Globus pallidus (tissue), 1 donor: Measurements from ENCODE around the gene SLC7A10.
"Not testable (repeated sequence)": the region's sequence is repeated elsewhere in the genome, so short reads cannot be mapped to it uniquely, and the experiment has no call there.

Experiments
- DNase-seq: peaks from one replicate; pipeline ENCODE4 v3.0.0-alpha.2; 2015; ENCODE audit warnings: low spot score

The SLC7A10 gene

DNA sequence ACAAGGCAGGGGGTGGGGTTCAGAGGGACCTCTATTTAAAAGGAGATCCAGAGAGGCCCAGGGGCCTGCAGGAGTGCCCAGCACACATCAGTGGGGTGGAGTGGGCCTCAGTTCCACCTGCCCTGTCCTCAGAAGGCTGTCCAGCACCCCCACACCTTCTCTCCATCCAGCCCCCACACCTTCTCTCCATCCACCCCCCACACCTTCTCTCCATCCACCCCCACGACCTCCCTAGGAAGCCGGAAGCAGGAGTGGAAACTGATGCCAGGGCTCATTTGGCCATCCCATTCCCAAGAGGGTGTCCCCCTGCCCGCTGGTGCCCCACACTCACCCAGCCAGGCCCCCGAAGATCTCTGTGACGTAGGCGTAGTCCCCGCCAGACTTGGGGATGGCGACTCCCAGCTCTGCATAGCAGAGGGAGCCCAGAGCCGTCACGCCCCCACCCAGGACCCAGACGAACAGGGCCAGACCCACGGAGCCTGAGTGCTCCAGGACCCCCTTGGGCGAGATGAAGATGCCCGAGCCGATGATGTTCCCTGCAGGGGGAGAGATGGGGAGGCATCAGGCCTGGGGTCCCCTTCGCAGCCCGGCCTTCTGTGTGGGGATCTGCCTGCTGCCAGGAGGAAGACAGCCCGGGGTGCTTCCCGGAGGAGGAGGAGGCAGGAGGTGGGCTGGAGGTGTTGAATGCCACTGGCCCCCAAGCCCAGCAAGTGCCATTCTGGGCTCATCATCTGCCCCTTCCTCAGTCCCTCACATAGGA is 10.0 kb downstream of the SLC7A10 start:
- no peak for DNase-seq

- DNase-seq: no peak
Observed at GRCh38 chr19:33214596-33214995, 11.1 kb downstream of the SLC7A10 start.

DNA sequence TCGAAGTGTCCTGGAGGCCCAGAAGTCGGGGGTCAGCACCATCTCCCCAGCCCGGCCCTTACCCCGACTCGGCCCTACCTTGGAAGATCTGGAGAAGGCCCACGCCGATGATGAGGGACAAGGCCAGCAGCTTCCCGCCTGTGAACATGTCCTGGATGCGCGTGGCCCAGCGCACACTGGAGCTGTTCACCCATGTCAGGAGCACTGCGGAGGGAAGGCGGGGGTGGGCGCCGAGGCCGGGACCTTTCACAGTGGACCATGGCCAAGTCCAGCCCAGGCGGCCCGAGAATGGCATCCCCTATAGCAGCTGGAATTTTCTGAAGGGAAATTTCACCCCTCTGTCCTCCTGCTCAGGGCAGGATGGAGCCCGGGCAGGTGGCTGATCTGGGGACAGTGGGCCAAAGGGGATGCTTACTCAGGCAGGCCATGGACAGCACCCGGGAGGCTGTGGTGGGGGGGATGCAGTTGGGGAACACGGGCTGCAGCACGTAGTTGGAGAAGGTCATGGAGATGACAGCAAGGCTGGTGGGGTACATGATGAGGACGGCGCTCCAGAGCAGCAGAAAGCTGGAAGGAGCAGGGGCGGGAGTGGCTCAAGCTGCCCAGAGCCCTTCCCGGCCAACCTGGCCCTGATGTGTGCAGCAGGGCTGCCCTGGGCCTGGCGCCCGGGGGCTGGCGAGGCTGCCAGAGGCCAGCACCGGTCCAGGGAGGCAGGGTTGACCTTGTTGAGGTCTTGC is 13.0 kb downstream of the SLC7A10 start:
- DNase-seq: no peak

- DNase-seq: no peak
Observed at GRCh38 chr19:33211794-33212435, 13.7 kb downstream of the SLC7A10 start.

DNA sequence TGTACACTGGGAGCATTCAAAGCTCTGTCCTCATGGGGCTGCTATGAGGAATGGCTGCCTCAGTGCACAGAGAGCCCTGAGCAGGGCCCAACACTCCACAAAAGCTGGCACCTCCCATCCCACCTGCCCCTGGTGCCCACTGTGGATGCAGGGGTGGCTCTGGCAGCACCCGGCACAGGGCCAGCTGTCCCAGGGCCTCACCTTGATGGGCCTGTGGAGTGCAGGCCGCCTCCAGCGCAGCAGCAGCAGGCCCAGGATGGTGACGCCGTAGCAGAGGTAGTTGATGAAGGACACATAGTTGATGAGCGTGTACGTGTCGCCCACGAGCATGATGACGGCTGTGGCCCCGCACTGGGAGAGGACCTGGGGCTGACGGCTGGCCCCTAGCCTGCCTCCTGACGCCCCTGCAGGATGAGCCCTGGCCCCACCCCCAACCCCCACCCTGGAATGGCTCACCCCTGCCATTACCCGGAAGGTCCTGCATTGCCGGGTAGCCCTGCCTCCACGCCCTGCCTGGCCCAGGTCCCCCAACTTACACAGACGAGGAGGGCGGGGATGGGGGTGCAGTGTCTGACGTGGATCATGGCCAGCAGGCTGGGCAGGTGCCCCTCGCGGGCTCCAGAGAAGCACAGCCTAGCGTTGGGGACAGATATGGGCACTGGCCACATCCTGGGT is 15.2 kb downstream of the SLC7A10 start:
- DNase-seq: no peak

DNA sequence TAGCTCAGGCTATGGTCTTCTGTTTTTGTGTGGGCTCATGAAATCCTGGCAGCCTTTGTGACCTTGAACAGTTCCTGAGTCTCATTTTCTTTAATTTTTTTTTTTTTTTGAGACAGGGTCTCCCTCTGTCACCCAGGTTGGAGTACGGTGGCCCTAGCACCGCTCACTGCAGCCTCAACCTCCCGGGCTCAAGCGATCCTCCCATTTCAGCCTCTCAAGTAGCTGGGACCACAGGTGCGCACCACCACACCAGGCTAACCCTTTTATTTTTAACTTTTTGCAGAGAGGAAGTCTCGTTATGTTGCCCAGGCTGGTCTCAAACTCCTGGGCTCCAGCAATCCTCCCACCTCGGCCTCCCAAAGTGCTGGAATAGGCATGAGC is 15.8 kb downstream of the SLC7A10 start:
- DNase-seq: not testable (repeated sequence)

- no peak for DNase-seq
Observed at GRCh38 chr19:33208904-33209849, 16.5 kb downstream of the SLC7A10 start.

DNA sequence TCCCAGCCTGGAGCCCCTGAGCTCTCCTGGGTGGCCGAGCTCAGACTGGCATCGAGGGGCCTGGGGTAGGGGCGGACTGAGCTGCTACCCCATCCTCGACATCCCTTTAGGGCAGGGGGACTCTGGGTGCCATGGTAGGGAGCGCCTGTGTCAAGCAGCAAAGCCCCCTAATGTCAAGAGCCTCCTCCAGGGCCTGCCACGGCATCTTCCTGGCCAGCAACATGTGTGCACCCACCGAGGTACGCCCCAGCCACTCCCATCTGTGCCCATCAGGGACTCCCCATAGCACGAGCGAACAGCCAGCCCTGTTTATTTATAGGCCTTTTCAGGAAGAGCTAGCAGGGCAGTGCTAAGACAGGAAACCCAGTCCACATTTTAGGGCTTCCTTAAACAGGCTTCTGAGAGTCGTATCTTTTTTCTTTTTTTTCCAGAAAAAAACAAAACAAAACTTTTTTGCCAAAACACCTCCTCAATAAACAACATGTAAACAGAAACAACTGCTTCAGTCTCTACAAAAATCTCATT is 17.2 kb downstream of the SLC7A10 start:
- no peak for DNase-seq

DNA sequence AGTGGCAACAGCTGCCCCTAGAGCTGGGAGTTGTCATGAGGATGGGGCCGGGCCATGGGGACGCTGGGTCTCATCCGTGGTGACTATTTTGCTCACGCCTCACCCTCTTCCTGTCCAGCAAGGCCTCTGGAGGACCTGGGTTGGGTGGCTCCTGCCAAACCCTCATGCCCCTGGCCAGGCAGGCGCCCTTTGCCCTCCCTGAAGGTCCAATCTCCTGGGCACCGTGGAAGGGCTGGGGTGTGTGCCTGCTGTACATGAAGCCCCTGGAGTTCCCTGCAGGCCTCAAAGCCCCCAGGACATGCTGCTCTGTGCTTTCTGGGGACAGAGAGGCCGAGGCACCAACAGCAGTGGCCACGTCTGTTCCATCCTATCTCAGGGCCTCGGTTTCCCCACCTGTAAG is 17.7 kb downstream of the SLC7A10 start:
- no peak for DNase-seq

DNA sequence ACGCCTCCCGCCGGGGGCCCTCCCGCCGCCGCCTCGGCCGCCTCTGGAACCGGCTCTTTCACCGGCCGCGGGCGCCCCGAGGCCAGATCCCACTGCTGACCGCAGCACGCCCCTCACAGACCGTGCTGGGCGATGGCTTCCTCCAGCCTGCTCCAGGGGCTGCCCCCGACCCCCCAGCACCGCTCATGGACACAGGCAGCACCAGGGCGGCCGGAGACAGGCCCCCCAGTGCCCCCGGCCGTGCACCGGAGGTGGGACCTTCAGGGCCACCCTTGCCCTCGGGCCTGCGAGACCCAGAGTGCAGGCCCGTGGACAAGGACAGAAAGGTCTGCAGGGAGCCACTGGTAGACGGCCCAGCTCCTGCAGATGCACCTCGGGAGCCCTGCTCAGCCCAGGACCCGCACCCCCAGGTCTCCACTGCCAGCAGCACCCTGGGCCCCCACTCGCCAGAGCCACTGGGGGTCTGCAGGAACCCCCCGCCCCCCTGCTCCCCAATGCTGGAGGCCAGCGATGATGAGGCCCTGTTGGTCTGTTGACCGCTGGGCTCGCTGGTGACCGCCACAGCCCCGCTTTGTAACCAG is 18.5 kb downstream of the SLC7A10 start:
- no peak for DNase-seq

GRCh38 chr19:33206261-33207039 is 19.2 kb downstream of the SLC7A10 start:
- no peak for DNase-seq

DNA sequence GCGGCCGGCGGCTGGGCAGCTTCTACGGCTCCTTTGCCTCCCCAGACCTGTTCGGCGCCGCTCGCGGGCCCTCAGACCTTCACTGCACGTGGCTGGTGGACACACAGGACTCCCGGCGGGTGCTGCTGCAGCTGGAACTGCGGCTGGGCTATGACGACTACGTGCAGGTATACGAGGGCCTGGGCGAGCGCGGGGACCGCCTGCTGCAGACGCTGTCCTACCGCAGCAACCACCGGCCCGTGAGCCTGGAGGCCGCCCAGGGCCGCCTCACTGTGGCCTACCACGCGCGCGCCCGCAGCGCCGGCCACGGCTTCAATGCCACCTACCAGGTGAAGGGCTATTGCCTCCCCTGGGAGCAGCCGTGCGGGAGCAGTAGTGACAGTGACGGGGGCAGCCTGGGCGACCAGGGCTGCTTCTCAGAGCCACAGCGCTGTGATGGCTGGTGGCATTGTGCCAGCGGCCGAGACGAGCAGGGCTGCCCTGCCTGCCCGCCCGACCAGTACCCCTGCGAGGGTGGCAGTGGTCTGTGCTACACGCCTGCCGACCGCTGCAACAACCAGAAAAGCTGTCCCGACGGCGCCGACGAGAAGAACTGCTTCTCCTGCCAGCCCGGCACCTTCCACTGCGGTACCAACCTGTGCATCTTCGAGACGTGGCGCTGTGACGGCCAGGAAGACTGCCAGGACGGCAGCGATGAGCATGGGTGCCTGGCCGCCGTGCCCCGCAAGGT is 20.0 kb downstream of the SLC7A10 start:
- no peak for DNase-seq

GRCh38 chr19:33205110-33205509 is 20.5 kb downstream of the SLC7A10 start:
- no peak for DNase-seq

- DNase-seq: no peak
Observed at GRCh38 chr19:33204136-33204973, 21.3 kb downstream of the SLC7A10 start.

GRCh38 chr19:33203529-33203928 is 22.1 kb downstream of the SLC7A10 start:
- DNase-seq: no peak

DNA sequence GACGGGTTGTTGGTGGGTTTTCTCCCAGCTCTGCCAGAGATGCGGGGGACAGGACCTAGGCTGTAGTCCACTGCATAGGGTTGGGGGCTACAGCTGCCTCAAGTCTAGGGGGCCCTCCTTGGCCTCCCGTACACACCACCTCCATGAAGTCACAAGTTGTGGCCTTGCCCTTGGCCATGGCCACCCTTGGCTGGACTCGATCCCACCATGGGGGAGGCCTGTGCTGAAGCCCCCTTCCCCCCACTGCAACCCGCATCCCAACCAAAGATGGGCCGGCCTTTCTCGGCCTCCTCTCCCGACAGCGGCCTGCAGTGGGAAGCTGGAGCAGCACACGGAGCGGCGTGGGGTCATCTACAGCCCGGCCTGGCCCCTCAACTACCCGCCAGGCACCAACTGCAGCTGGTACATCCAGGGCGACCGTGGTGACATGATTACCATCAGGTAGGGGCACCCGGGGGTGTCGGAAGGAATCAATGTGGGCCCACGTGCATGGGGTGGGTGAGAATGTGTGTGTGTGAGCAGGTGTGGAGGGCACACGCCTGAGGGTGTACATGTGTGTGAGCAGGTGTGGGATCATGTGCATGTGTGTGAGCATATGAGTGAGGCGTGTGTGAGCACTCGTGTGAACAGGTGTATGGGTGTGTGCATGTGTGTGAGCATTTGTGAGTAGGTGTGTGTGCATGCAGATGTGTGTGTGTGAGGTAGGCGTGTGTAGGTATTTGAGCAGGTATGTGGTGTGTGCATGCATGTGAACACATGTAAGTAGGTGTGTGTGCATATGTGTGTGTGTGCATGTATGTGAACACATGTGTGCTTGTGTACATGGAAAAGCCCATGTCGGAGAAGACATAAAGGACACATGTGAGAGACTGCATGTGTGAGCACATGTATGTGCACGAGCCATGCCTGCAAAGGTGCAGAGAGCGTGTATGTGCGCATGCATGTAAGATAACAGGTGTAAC is 22.8 kb downstream of the SLC7A10 start:
- DNase-seq: no peak

- DNase-seq: no peak
Observed at GRCh38 chr19:33201886-33202545, 23.6 kb downstream of the SLC7A10 start.
